ENCODE measurements around the gene DNM1L.

The DNM1L gene

GRCh38 chr12:32755654-32756475, 76.8 kb downstream of the DNM1L start, which contains the start of gene YARS2:
YARS2 (minus strand) TSS chr12:32755897; CDS start chr12:32755874, 23 bp downstream.
- POLR2A ChIA-PET (ENCODE audit: low non-redundant PET): interaction anchor here (0.5 to 1.4 kb wide), 5 partner anchors 77 to 1266 kb away, joined by 3 to 17 read pairs (median 4); partner anchors contain the start of genes ALG10 and DNM1L
- peak; percentile 93 for DNase-seq (ENCODE audit: low spot score)
- H3K27ac ChIP-seq: peak within 1 kb of the TSS; percentile 95
- CTCF ChIA-PET: interaction anchor here (0.6 to 2.5 kb wide), 15 partner anchors 17 to 1513 kb away, joined by 3 to 17 read pairs (median 3); partner anchors contain the start of genes ALG10 and PKP2
- TF ChIP-seq, protein P1, sequence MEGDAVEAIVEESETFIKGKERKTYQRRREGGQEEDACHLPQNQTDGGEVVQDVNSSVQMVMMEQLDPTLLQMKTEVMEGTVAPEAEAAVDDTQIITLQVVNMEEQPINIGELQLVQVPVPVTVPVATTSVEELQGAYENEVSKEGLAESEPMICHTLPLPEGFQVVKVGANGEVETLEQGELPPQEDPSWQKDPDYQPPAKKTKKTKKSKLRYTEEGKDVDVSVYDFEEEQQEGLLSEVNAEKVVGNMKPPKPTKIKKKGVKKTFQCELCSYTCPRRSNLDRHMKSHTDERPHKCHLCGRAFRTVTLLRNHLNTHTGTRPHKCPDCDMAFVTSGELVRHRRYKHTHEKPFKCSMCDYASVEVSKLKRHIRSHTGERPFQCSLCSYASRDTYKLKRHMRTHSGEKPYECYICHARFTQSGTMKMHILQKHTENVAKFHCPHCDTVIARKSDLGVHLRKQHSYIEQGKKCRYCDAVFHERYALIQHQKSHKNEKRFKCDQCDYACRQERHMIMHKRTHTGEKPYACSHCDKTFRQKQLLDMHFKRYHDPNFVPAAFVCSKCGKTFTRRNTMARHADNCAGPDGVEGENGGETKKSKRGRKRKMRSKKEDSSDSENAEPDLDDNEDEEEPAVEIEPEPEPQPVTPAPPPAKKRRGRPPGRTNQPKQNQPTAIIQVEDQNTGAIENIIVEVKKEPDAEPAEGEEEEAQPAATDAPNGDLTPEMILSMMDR (conservative IDR thresholded peaks at IDR 0.05; ENCODE audit: low read depth): peak; percentile 75

- ChIA-PET POLR2A (ENCODE audit: low non-redundant PET) (interaction anchor here (1.0 kb wide), 1 partner anchor 145 kb away, joined by 4 read pairs; no protein-coding TSS in a partner anchor), CTCF (interaction anchor here (0.6 to 2.5 kb wide), 7 partner anchors 16 to 1265 kb away, joined by 3 to 17 read pairs (median 3); partner anchors contain the start of gene ALG10)
- no peak for DNase-seq (ENCODE audit: low spot score)
- H3K27ac ChIP-seq: peak overlapping the region; percentile 39
- TF ChIP-seq, protein P1 (conservative IDR thresholded peaks at IDR 0.05; ENCODE audit: low read depth): 0 out of 2 replicates have a peak, but pooled peaks have one; percentile 22
These were observed 77.5 kb downstream of the DNM1L start for GRCh38 chr12:32756476-32757066.

- TF ChIP-seq, protein P1 (conservative IDR thresholded peaks at IDR 0.05; ENCODE audit: low read depth): no peak
- CTCF ChIA-PET: interaction anchor here (0.7 to 2.5 kb wide), 3 partner anchors 142 to 1264 kb away, joined by 3 to 17 read pairs (median 6); partner anchors contain the start of gene ALG10
- no peak overlapping the region; the same call in 1 of the 2 replicates for H3K27ac ChIP-seq
- POLR2A ChIA-PET (ENCODE audit: low non-redundant PET): no interaction called here
- no peak for DNase-seq (ENCODE audit: low spot score)
These were observed 78.1 kb downstream of the DNM1L start for GRCh38 chr12:32757157-32757556.

GRCh38 chr12:32761716-32762115, 82.6 kb downstream of the DNM1L start:
- H3K27ac ChIP-seq: no peak overlapping the region
- ChIA-PET POLR2A (ENCODE audit: low non-redundant PET) (no interaction called here), CTCF (interaction anchor here (0.7 kb wide), 2 partner anchors 32 to 680 kb away, joined by 3 read pairs; no protein-coding TSS in a partner anchor)
- TF ChIP-seq, protein P1 (conservative IDR thresholded peaks at IDR 0.05; ENCODE audit: low read depth): no peak
- DNase-seq (ENCODE audit: low spot score): no peak

GRCh38 chr12:32765906-32766305, 86.8 kb downstream of the DNM1L start:
- ChIA-PET CTCF (no interaction called here), POLR2A (ENCODE audit: low non-redundant PET) (no interaction called here)
- DNase-seq (ENCODE audit: low spot score): no peak
- TF ChIP-seq, protein P1 (conservative IDR thresholded peaks at IDR 0.05; ENCODE audit: low read depth): no peak
- no peak overlapping the region for H3K27ac ChIP-seq

GRCh38 chr12:32768518-32768917, 89.4 kb downstream of the DNM1L start:
- CTCF ChIA-PET: no interaction called here
- TF ChIP-seq, protein P1 (conservative IDR thresholded peaks at IDR 0.05; ENCODE audit: low read depth): no peak
- POLR2A ChIA-PET (ENCODE audit: low non-redundant PET): no interaction called here
- DNase-seq (ENCODE audit: low spot score): no peak
- H3K27ac ChIP-seq: no peak overlapping the region

All from RWPE1 (cell line).